GM23338 (cell line): Measurements from ENCODE around the gene PPP5C.

Experiments used
- CTCF ChIP-seq, 2 experiments: fragments of 200-600 bp in 1 of 2; sonication (generic) in 1 of 2; conservative IDR thresholded peaks; 2 replicates each; pipeline versions ENCODE4 v1.5.1 to v1.6.1; 2016 to 2017; ENCODE audit warnings: antibody characterized with exemption in 2 of 2, low read depth in 2 of 2, mild to moderate bottlenecking in 2 of 2, moderate library complexity in 1 of 2
- EZH2 ChIP-seq: fragments of 200-600 bp; sonication (generic); IDR thresholded peaks from one replicate; pipeline ENCODE4 v1.8.0; 2017; ENCODE audit warnings: antibody characterized with exemption, mild to moderate bottlenecking, low read depth; ENCODE audit not compliant: unreplicated experiment
- EZH2phosphoT487 ChIP-seq: fragments of 200-600 bp; sonication (generic); IDR thresholded peaks from one replicate; pipeline ENCODE4 v1.8.1; 2018; ENCODE audit warnings: antibody characterized with exemption; ENCODE audit not compliant: unreplicated experiment
- JUNB ChIP-seq: IDR thresholded peaks from one replicate; pipeline ENCODE4 v1.6.1; 2016; ENCODE audit warnings: antibody characterized with exemption; ENCODE audit not compliant: unreplicated experiment
- NANOG ChIP-seq: IDR thresholded peaks from 2 replicates; pipeline ENCODE4 v1.6.1; 2016; ENCODE audit warnings: antibody characterized with exemption, borderline replicate concordance
- POLR2AphosphoS5 ChIP-seq: IDR thresholded peaks from 2 replicates; pipeline ENCODE4 v1.6.1; 2016; ENCODE audit warnings: antibody characterized with exemption, low read depth
- REST ChIP-seq: IDR thresholded peaks from one replicate; pipeline ENCODE4 v1.6.1; 2018; ENCODE audit warnings: antibody characterized with exemption; ENCODE audit not compliant: unreplicated experiment
- ZNF114 ChIP-seq: fragments of 250-450 bp; sonication (Bioruptor Pico); IDR thresholded peaks from 2 replicates; pipeline ENCODE4 v1.5.0; 2020; ENCODE audit warnings: mild to moderate bottlenecking, moderate library complexity

GRCh38 chr19:46372901-46373490, 26.1 kb downstream of the PPP5C start:
- peak; percentile 61 to 66 for TF ChIP-seq CTCF (conservative IDR thresholded peaks at IDR 0.05; ENCODE audit: low read depth in 2 of 2)
- no peak for TF ChIP-seq REST
- no peak for TF ChIP-seq EZH2phosphoT487
- no peak for TF ChIP-seq ZNF114 (CRISPR knock-in tag)
- no peak for TF ChIP-seq JUNB
- TF ChIP-seq EZH2 = no peak
- no peak for TF ChIP-seq NANOG
- TF ChIP-seq POLR2AphosphoS5 = no peak
